NT2/D1 (cell line): ENCODE results near the gene GSTM1.

Source experiments
- SUZ12 ChIP-seq: IDR thresholded peaks from 2 replicates; pipeline ENCODE4 v1.6.1; 2011; ENCODE audit not compliant: insufficient read length, insufficient read depth; ENCODE audit errors: extremely low read depth
- YY1 ChIP-seq: IDR thresholded peaks from 2 replicates; pipeline ENCODE4 v1.6.1; 2011; ENCODE audit not compliant: insufficient read length, insufficient read depth
- ZNF274 ChIP-seq: IDR thresholded peaks from 2 replicates; pipeline ENCODE4 v1.6.1; 2011; ENCODE audit warnings: mild to moderate bottlenecking, low read depth, low read length

GRCh38 chr1:109719337-109719837 lies 31.8 kb downstream of the GSTM1 start:
- TF ChIP-seq ZNF274 (no peak), YY1 (no peak), SUZ12 (no peak)
